HG02759 (cell line): ENCODE results near the gene ZCCHC7.
"Not testable (repeated sequence)": the region's sequence is repeated elsewhere in the genome, so short reads cannot be mapped to it uniquely, and the experiment has no call there.

Experiments used
- ATAC-seq: cut with Tn5 transposase; IDR thresholded peaks from one replicate; pipeline ENCODE4 v1.9.1; 2021; ENCODE audit warnings: mild to moderate bottlenecking, moderate library complexity; ENCODE audit not compliant: unreplicated experiment

ZCCHC7 gene

GRCh38 chr9:37172557-37172956 is 52.2 kb downstream of the ZCCHC7 start:
- no peak for ATAC-seq

- no peak for ATAC-seq
Measured at GRCh38 chr9:37174247-37174646, 53.9 kb downstream of the ZCCHC7 start.

GRCh38 chr9:37178742-37179141 is 58.4 kb downstream of the ZCCHC7 start:
- no peak for ATAC-seq

- no peak for ATAC-seq
Measured at GRCh38 chr9:37179576-37179975, 59.2 kb downstream of the ZCCHC7 start.

GRCh38 chr9:37180138-37180537 is 59.8 kb downstream of the ZCCHC7 start:
- ATAC-seq = no peak

- ATAC-seq = no peak
Measured at GRCh38 chr9:37182718-37183117, 62.3 kb downstream of the ZCCHC7 start.

GRCh38 chr9:37184905-37185867 is 64.8 kb downstream of the ZCCHC7 start:
- ATAC-seq = no peak

GRCh38 chr9:37187292-37187691 is 66.9 kb downstream of the ZCCHC7 start:
- ATAC-seq = peak; percentile 70

- ATAC-seq = peak; percentile 80
Measured at GRCh38 chr9:37187713-37188439, 67.5 kb downstream of the ZCCHC7 start.

GRCh38 chr9:37190739-37191138 is 70.4 kb downstream of the ZCCHC7 start:
- ATAC-seq = not testable (repeated sequence)

GRCh38 chr9:37191403-37192089 is 71.2 kb downstream of the ZCCHC7 start:
- no peak for ATAC-seq

- no peak for ATAC-seq
Measured at GRCh38 chr9:37192803-37193202, 72.4 kb downstream of the ZCCHC7 start.

- ATAC-seq = peak; percentile 63
Measured at GRCh38 chr9:37197158-37198038, 77.0 kb downstream of the ZCCHC7 start.

GRCh38 chr9:37198039-37198729 is 77.8 kb downstream of the ZCCHC7 start:
- ATAC-seq = no peak

- no peak for ATAC-seq
Measured at GRCh38 chr9:37198831-37199230, 78.5 kb downstream of the ZCCHC7 start.

GRCh38 chr9:37200433-37201005 is 80.1 kb downstream of the ZCCHC7 start:
- ATAC-seq = no peak

- no peak for ATAC-seq
Measured at GRCh38 chr9:37201581-37201980, 81.2 kb downstream of the ZCCHC7 start.

GRCh38 chr9:37202091-37202490 is 81.7 kb downstream of the ZCCHC7 start:
- no peak for ATAC-seq

- not testable (repeated sequence) for ATAC-seq
Measured at GRCh38 chr9:37203456-37203855, 83.1 kb downstream of the ZCCHC7 start.
